Stimulated activated CD4-positive, alpha-beta T cell treated with anti-CD3 and anti-CD28 coated beads, Interleukin-2, amount 100 ng/mL, for 4 hours (primary cell): ENCODE data around the gene ARMC10.
"Not testable (repeated sequence)": the region's sequence is repeated elsewhere in the genome, so short reads cannot be mapped to it uniquely, and the experiment has no call there.

Source experiments
- DNase-seq: peaks from one replicate; pipeline ENCODE4 v3.0.0-alpha.2; 2020; ENCODE audit warnings: low read depth

The ARMC10 gene

GRCh38 chr7:103124429-103124979, 49.6 kb downstream of the ARMC10 start:
- DNase-seq, result no peak

- DNase-seq, result no peak
Observed at GRCh38 chr7:103127006-103127405, 52.1 kb downstream of the ARMC10 start.

GRCh38 chr7:103129702-103130549, 55.0 kb downstream of the ARMC10 start:
- DNase-seq, result no peak

- no peak for DNase-seq
Observed at GRCh38 chr7:103130901-103131624, 56.1 kb downstream of the ARMC10 start.

- DNase-seq, result no peak
Observed at GRCh38 chr7:103132995-103133688, 58.2 kb downstream of the ARMC10 start.

- DNase-seq, result no peak
Observed at GRCh38 chr7:103134836-103135554, 60.1 kb downstream of the ARMC10 start.

- DNase-seq, result no peak
Observed at GRCh38 chr7:103140061-103140460, 65.1 kb downstream of the ARMC10 start.

- DNase-seq, result no peak
Observed at GRCh38 chr7:103140685-103141084, 65.7 kb downstream of the ARMC10 start.

GRCh38 chr7:103141753-103142404, 66.9 kb downstream of the ARMC10 start:
- DNase-seq, result no peak

- DNase-seq, result no peak
Observed at GRCh38 chr7:103142494-103142893, 67.6 kb downstream of the ARMC10 start.

GRCh38 chr7:103143868-103144267, 68.9 kb downstream of the ARMC10 start:
- DNase-seq, result no peak

GRCh38 chr7:103144754-103145153, 69.8 kb downstream of the ARMC10 start:
- DNase-seq, result not testable (repeated sequence)

GRCh38 chr7:103148131-103148993, 73.4 kb downstream of the ARMC10 start:
- DNase-seq, result no peak
